Stomach smooth muscle (tissue), 2 donors: ENCODE data around the gene SV2C.

Experiments used
- H3K27ac ChIP-seq: one replicate; pipeline ENCODE4 v1.7.0; 2013; ENCODE audit warnings: mild to moderate bottlenecking, low read length, inconsistent platforms
- H3K27me3 ChIP-seq, 2 donors: one replicate each; pipeline ENCODE4 v1.7.0; 2013; ENCODE audit warnings: low read length in 2 of 2; ENCODE audit not compliant: insufficient read depth in 2 of 2, control insufficient read depth in 1 of 2
- H3K36me3 ChIP-seq, 2 donors: one replicate each; pipeline ENCODE4 v1.7.0; 2013; ENCODE audit warnings: low read length in 2 of 2; ENCODE audit not compliant: control insufficient read depth in 2 of 2, insufficient read depth in 2 of 2
- H3K4me1 ChIP-seq: one replicate; pipeline ENCODE4 v1.7.0; 2013; ENCODE audit warnings: low read length; ENCODE audit not compliant: control insufficient read depth, insufficient read depth
- H3K4me3 ChIP-seq, 2 donors: one replicate each; pipeline ENCODE4 v1.7.0; 2013; ENCODE audit warnings: low read length in 2 of 2
- H3K9ac ChIP-seq, 2 donors: one replicate each; pipeline ENCODE4 v1.7.0; 2013; ENCODE audit warnings: low read length in 2 of 2, mild to moderate bottlenecking in 1 of 2
- H3K9me3 ChIP-seq, 2 donors: one replicate each; pipeline ENCODE4 v1.7.0; 2013; ENCODE audit warnings: low read length in 2 of 2; ENCODE audit not compliant: control insufficient read depth in 2 of 2
- donor health status: healthy.
- donor health status: Pancreatic carcinoma.

SV2C gene

DNA sequence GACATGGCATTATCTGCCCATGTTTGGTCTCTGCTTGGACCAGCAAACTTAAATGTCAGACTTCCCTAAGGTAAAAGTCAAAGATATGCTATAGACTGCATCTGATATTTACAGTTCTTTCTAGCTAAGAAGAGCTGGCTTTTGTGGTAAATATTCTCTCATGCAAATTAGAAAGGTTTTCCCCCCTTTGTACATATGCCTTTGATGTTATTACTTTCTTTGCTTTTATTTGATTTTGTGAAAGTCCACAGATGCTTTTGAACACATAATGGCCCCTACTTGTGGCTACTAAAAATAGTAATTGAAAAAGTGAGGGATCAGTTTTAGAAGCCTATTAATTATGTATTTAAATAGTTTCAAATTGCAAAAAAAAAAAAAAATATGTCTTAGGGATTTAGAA, 104.2 kb downstream of the SV2C start:
- Histone ChIP-seq H3K4me1 (no peaks in the 10 kb centered on the region), H3K27ac (no peak overlapping the region), H3K36me3 (no peaks in the 10 kb centered on the region), H3K27me3 (no peaks in the 10 kb centered on the region), H3K4me3 (no peak overlapping the region), H3K9me3 (no peaks in the 10 kb centered on the region), H3K9ac (no peak overlapping the region)

DNA sequence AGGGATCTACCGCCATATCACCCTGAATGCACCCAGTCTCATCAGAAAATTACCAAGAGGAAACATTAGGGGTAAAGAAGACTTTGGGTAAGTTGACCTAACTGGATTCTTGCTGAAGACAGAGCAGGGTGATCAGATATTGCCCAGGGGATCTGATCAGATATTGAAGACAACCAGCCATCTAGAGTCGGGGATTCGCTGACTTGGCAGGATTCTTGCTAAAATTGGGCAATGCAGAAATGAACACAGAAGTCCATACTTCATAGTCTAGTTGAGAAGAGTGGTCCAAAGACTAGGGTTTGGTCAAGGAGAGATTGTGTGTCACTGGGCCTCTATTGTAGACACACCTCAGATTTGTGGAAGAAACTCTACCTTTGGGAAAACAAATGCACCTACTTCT, 107.2 kb downstream of the SV2C start:
- Histone ChIP-seq H3K9me3 (no peaks in the 10 kb centered on the region), H3K4me1 (no peaks in the 10 kb centered on the region), H3K9ac (no peak overlapping the region), H3K27ac (no peak overlapping the region), H3K27me3 (peaks cover 0 to 2% of the 10 kb centered on the region in 2 donors), H3K4me3 (no peak overlapping the region), H3K36me3 (no peaks in the 10 kb centered on the region)

DNA sequence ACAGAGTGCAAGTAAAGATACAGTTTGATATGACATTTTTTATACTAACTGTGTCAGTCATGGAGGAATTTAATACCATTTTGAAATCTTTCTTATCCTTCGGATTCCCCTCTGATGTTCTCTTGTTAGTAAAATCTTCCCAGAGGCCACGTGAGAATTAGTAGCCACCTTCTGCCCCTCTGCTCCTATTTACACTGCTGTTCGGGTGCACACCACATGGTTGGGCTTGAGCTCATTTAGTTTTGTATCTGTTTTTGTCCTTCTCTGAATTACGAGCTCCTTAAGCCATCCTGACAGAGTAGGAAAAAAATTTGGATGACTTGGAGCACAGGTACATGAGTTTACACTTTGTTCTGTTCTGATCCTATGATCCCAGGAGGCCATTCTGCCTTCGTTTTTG, 109.7 kb downstream of the SV2C start:
- H3K4me1 ChIP-seq = no peaks in the 10 kb centered on the region
- H3K27me3 ChIP-seq = peaks cover 0 to 2% of the 10 kb centered on the region in 2 donors
- no peak overlapping the region for H3K9ac ChIP-seq
- H3K27ac ChIP-seq = no peak overlapping the region
- no peak overlapping the region for H3K4me3 ChIP-seq
- H3K9me3 ChIP-seq = no peaks in the 10 kb centered on the region
- no peaks in the 10 kb centered on the region for H3K36me3 ChIP-seq

DNA sequence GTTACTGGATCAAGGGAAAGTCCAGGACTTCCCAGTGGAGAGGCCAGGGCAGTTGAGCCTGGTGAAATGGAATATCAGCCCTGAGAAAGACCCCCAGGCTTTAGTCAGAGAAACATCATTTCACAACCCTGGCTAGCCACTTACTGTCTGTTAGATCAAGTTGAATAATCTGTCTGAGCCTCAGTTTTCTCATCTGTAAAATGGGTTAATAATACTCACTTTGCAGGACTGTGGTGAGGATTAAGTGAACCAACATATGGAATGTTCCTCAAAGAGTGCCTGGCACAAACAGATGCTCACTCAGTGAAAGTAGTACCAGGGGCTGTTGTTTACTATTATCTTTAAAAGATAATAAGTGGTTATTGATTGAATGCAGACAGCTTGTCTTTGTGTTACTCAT, 110.5 kb downstream of the SV2C start:
- Histone ChIP-seq H3K36me3 (no peaks in the 10 kb centered on the region), H3K9ac (no peak overlapping the region), H3K9me3 (no peaks in the 10 kb centered on the region), H3K4me1 (no peaks in the 10 kb centered on the region), H3K27me3 (peaks cover 0 to 2% of the 10 kb centered on the region in 2 donors), H3K4me3 (no peak overlapping the region), H3K27ac (no peak overlapping the region)

DNA sequence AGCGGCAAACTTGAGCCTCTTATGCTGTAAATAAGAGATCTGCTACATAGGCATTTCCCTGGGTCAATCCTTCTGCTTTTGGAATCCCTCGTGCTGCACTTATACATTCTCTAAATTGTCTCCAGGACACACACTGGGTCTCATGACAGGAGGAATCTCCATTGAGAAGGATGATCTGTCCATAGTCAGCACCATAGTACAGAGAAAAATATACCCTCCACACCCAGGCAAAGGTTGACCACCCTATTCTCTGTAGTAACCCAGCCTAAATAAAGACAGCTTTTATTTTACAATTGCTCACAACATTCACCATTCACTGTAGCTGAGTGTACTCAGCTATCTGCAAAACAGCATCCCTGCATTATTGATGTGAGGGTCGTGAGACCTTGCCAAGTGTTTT, 111.2 kb downstream of the SV2C start:
- Histone ChIP-seq H3K4me3 (no peak overlapping the region), H3K36me3 (no peaks in the 10 kb centered on the region), H3K4me1 (no peaks in the 10 kb centered on the region), H3K9me3 (no peaks in the 10 kb centered on the region), H3K27me3 (peaks cover 0 to 2% of the 10 kb centered on the region in 2 donors), H3K9ac (no peak overlapping the region), H3K27ac (no peak overlapping the region)

DNA sequence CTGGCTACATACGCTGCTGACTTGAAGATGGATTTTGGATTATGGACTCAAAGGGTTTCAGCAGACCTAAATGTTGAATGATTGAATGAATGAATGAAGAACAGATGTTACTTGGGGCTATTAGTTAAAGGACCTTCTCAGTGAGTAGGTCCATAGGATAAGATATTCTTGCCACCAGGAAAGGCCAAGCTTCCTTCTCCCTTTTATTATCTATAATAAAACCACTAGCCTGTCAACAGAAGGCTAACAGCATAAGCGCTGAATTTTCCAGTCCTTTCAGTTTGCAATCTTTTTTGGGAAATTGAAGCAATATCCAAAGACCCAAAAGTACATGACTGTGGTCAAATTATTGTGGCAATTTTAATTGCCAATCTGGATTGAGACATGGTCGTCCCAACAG, 113.3 kb downstream of the SV2C start:
- Histone ChIP-seq H3K27me3 (peaks cover 0 to 2% of the 10 kb centered on the region in 2 donors), H3K27ac (no peak overlapping the region), H3K4me1 (no peaks in the 10 kb centered on the region), H3K9me3 (no peaks in the 10 kb centered on the region), H3K36me3 (no peaks in the 10 kb centered on the region), H3K4me3 (no peak overlapping the region), H3K9ac (no peak overlapping the region)

DNA sequence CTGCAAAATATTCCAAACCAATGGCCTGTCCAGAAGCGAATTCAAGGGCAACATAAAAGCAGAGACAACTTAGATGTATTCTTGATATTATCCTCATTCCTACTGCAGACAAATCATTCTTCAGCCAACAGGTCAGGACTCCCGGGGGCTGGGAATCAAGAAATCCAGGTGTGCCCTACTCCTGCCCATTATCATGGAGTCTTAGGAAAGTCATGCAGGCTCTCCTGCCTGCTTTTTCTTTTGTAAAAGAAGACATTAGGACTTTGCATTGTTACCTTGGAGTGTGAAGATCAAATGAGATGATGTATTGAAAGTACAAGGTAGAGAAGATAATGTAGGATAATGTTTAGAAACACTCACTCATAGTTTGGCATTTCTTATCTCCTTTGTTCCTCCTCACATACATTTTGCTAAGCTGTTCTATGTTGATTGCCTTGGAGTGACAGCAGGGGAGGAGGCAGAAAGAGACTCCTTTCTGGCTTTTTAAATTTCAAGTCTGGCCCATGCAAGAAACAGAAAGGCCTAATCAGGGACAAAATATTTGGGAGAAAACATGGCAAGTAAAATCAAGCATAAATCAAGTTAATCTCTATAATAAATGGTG, 113.8 kb downstream of the SV2C start:
- peaks cover 0 to 2% of the 10 kb centered on the region in 2 donors for H3K27me3 ChIP-seq
- H3K27ac ChIP-seq = no peak overlapping the region
- no peak overlapping the region for H3K4me3 ChIP-seq
- no peak overlapping the region for H3K9ac ChIP-seq
- no peaks in the 10 kb centered on the region for H3K36me3 ChIP-seq
- no peaks in the 10 kb centered on the region for H3K4me1 ChIP-seq
- H3K9me3 ChIP-seq = no peaks in the 10 kb centered on the region

DNA sequence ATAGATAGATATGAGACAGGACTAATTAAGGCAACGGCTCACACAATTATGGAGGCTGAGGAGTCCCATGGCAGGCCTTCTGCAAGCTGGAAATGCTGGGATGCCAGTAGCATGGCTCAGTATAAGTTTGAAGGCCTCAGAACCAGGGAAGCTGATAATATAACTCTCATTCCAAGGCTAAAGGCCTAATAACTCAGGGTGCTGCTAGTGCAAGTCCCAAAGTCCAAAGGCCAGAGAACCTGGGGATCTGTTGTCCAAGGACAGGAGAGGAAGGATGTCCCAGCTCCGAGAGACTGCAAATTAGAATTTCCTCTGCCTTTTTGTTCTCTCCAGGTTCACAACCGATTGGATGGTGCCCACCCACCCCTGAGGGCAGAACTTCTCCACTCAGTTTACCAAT, 114.5 kb downstream of the SV2C start:
- no peaks in the 10 kb centered on the region for H3K9me3 ChIP-seq
- no peak overlapping the region for H3K9ac ChIP-seq

DNA sequence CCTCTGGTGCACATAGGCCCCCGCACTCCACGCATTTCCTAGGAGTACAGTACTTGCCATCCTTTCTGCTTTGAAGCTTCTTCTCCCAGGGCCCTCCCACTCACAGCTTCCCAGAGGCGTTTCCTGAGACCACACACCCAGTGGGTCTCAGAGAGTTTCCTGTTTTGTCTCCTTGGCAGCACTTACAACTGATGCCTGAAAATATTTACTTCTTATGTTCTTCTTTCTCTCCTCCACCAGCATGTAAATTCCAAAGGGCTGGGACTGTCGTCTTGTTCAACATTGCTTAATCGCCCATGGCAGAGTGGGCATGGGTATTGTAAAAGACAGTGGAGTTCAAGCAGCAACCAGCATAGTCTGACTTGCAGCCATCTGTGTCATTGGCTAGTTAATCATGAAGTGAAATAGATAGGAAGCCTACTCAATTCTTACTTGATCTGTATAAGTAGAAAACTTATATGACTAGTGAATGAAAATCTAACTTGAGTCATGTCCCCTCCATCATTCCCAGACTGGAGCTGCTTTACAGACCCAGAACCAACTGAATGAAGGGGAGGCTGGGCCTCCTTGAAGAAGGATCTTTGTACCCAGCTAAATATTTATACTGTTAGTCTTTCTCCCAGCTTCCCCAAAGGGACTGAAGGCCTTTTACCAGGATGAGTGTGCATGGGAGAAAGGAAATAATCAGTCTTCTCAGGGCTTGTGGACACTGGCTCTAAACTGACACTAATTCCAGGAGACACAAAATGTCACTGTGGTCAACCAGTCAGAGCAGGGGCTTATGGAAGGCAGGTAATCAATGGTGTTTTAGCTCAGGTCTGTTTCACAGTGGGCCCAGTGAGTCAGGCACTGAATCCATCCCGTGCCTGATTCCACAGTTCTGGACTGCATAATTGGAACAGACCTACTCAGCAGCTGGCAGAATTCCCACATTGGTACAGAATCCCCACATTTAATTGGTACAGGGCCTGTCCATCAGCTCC, 116.4 kb downstream of the SV2C start:
- Histone ChIP-seq H3K9ac (no peak overlapping the region), H3K4me3 (no peak overlapping the region), H3K9me3 (no peaks in the 10 kb centered on the region), H3K27ac (no peak overlapping the region), H3K36me3 (no peaks in the 10 kb centered on the region), H3K27me3 (no peaks in the 10 kb centered on the region), H3K4me1 (no peaks in the 10 kb centered on the region)

More for the DNA sequence above, 114.5 kb downstream of the SV2C start:
- Histone ChIP-seq H3K4me1 (no peaks in the 10 kb centered on the region), H3K36me3 (no peaks in the 10 kb centered on the region), H3K27me3 (peaks cover 0 to 2% of the 10 kb centered on the region in 2 donors), H3K27ac (no peak overlapping the region), H3K4me3 (no peak overlapping the region)

DNA sequence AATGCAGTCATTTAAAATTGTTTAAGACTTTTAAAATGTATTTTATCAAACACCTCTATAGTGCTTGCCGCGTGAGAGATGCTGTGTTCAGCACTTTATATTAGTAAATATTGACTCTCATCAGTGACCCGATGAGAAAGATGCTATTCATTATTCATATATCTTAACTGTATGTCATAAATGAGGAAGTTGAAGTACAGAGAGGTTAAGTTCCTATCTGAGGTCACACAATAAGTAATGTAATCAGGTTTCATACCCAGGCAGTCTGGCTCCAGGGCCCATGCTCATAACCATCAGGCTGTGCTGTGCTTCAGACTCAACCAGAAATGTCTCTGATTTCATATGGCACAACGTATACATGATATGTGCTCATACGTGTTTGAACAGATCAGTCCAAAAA, 119.0 kb downstream of the SV2C start:
- no peak overlapping the region for H3K9ac ChIP-seq
- no peaks in the 10 kb centered on the region for H3K27me3 ChIP-seq
- H3K9me3 ChIP-seq = no peaks in the 10 kb centered on the region
- no peak overlapping the region for H3K4me3 ChIP-seq
- no peaks in the 10 kb centered on the region for H3K4me1 ChIP-seq
- H3K27ac ChIP-seq = no peak overlapping the region
- no peaks in the 10 kb centered on the region for H3K36me3 ChIP-seq

DNA sequence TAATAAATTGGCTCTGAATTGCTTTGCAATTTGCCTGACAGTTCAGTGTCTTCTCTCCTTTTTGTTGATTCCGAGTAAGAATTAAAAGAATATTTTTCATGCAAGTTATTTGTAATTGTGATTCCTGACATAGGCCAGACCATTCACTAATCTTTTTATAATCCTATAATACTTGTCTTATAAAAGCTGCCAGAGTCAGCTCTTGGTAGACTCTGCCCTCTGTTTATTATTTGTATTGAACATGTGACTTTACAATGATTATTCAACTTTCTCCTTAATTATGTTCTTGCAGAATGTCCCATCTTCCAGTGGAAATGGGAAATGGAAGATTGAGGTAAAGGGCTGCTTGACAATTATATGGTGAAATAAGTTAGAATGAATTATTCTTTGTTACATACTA, 121.0 kb downstream of the SV2C start:
- H3K36me3 ChIP-seq = no peaks in the 10 kb centered on the region
- H3K27me3 ChIP-seq = no peaks in the 10 kb centered on the region
- H3K4me3 ChIP-seq = no peak overlapping the region
- H3K4me1 ChIP-seq = no peaks in the 10 kb centered on the region
- no peaks in the 10 kb centered on the region for H3K9me3 ChIP-seq
- H3K27ac ChIP-seq = no peak overlapping the region
- no peak overlapping the region for H3K9ac ChIP-seq
